ENCODE data around the gene STARD13. TPM values are rescaled to one million over a fixed set of nuclear protein-coding genes. Genes with fewer than 3 reads are reported as not detected.

Gene STARD13
- total and polyA plus RNA-seq, 8 donors = 4.4 to 158 (median 44.0) TPM

- no peak for DNase-seq
- Histone ChIP-seq H3K36me3 (no peaks in the 10 kb centered on the region), H3K4me3 (no peak overlapping the region), H3K27me3 (no peaks in the 10 kb centered on the region), H3K9me3 (no peaks in the 10 kb centered on the region), H3K4me1 (peaks cover 0 to 15% (median 2%) of the 10 kb centered on the region in 4 donors), H3K27ac (no peak overlapping the region)
- TF ChIP-seq POLR2AphosphoS5 (IDR thresholded peaks at IDR 0.05) = no peak
- no peak for TF ChIP-seq POLR2A (IDR thresholded peaks at IDR 0.05)
- TF ChIP-seq EP300 (IDR thresholded peaks at IDR 0.05) = no peak
- no peak for TF ChIP-seq CTCF (IDR thresholded peaks at IDR 0.05)
- 67 to 75% (median 72%) methylated on average over 7 of the region's 7 CpGs for WGBS, 5 donors
- intact Hi-C loops (cut with DNase I; ENCODE audit: low total_unique reads) = no loop called here
Observed at GRCh38 chr13:33296793-33297425, 11.4 kb upstream of the STARD13 start.

GRCh38 chr13:33292712-33293111 lies 7.2 kb upstream of the STARD13 start:
- TF ChIP-seq POLR2AphosphoS5 (IDR thresholded peaks at IDR 0.05) (no peak), POLR2A (IDR thresholded peaks at IDR 0.05) (no peak), EP300 (IDR thresholded peaks at IDR 0.05) (no peak), CTCF (IDR thresholded peaks at IDR 0.05) (no peak)
- DNase-seq = no peak
- H3K4me3 ChIP-seq = no peak overlapping the region
- peaks cover 0 to 19% (median 9%) of the 10 kb centered on the region in 4 donors for H3K4me1 ChIP-seq
- H3K9me3 ChIP-seq = no peaks in the 10 kb centered on the region
- intact Hi-C loops (cut with DNase I; ENCODE audit: low total_unique reads) = no loop called here
- H3K27ac ChIP-seq = no peak overlapping the region
- WGBS, 5 donors = 66 to 80% (median 76%) methylated on average over 6 of the region's 6 CpGs
- H3K27me3 ChIP-seq = no peaks in the 10 kb centered on the region
- H3K36me3 ChIP-seq = no peaks in the 10 kb centered on the region

DNA sequence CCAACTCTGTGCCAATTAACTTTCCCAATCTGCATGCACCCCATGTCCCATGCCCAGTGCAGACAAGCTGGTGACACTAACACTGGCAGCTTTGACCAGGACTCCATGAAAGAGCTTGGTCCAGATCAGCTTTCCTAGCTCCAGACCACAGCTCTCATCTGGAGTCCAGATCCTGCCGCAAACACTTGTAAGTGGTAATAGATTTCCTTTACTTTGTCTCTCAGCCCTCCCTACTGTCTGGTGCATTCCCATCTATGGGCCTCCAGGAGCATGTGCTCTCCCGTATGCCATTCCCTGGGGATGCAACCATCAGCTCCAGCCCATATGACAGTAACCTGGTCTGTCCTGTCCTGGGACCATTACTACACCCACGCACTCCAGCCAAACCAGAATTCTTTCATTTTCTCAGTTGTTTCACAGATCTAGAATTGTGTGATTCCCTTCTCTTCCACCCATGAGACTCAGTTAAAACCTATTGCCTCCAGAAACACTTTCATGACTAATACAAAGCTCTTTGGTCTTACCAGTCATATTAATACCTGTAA lies 4.9 kb upstream of the STARD13 start:
- intact Hi-C loops (cut with DNase I; ENCODE audit: low total_unique reads) = no loop called here
- Histone ChIP-seq H3K4me3 (no peak overlapping the region), H3K27ac (peak overlapping the region in 1 of 5 donors; percentile 27), H3K4me1 (peaks cover 0 to 28% (median 11%) of the 10 kb centered on the region in 4 donors), H3K9me3 (no peaks in the 10 kb centered on the region), H3K27me3 (no peaks in the 10 kb centered on the region), H3K36me3 (no peaks in the 10 kb centered on the region)
- whole genome bisulfite sequencing, 5 donors = 80 to 100% (median 94%) methylated on average over 3 of the region's 3 CpGs
- TF ChIP-seq POLR2AphosphoS5 (IDR thresholded peaks at IDR 0.05) (no peak), CTCF (IDR thresholded peaks at IDR 0.05) (no peak), POLR2A (IDR thresholded peaks at IDR 0.05) (no peak), EP300 (IDR thresholded peaks at IDR 0.05) (no peak)
- DNase-seq = no peak

GRCh38 chr13:33289966-33290365 lies 4.4 kb upstream of the STARD13 start:
- DNase-seq = no peak
- no peaks in the 10 kb centered on the region for H3K9me3 ChIP-seq
- H3K27ac ChIP-seq = peak overlapping the region in 2 of 5 donors; percentile 16 to 27
- no peak for TF ChIP-seq EP300 (IDR thresholded peaks at IDR 0.05)
- TF ChIP-seq POLR2AphosphoS5 (IDR thresholded peaks at IDR 0.05) = no peak
- no peak for TF ChIP-seq CTCF (IDR thresholded peaks at IDR 0.05)
- TF ChIP-seq POLR2A (IDR thresholded peaks at IDR 0.05) = no peak
- 58 to 79% (median 68%) methylated on average over 3 of the region's 3 CpGs for WGBS, 5 donors
- no peak overlapping the region for H3K4me3 ChIP-seq
- peaks cover 0 to 28% (median 11%) of the 10 kb centered on the region in 4 donors for H3K4me1 ChIP-seq
- no peaks in the 10 kb centered on the region for H3K27me3 ChIP-seq
- H3K36me3 ChIP-seq = no peaks in the 10 kb centered on the region
- intact Hi-C loops (cut with DNase I; ENCODE audit: low total_unique reads) = no loop called here

Data from stomach (tissue), 9 donors.